Right lobe of liver (tissue), 4 donors: Measurements from ENCODE around the gene LYPD6.

ENCODE experiments used
- CTCF ChIP-seq, 4 donors: fragments of 200-600 bp in 3 of 4; fragments of 450-650 bp in 1 of 4; IDR thresholded peaks; one replicate each; pipeline versions ENCODE4 v1.5.1 to v1.8.0; 2016 to 2022; ENCODE audit warnings: antibody characterized with exemption in 4 of 4, mild to moderate bottlenecking in 2 of 4
- POLR2A ChIP-seq: fragments of 450-650 bp; IDR thresholded peaks from one replicate; pipeline ENCODE4 v1.6.1; 2017; ENCODE audit warnings: antibody characterized with exemption, mild to moderate bottlenecking
- donor health status: DM: no; HTN: no; CAD: no.
- donor health status: DM: no; HTN: no; CAD: no.
- donor health status: DM: no; HTN: yes; CAD: no.

GRCh38 chr2:149488706-149489440 is 158.5 kb downstream of the LYPD6 start:
- no peak for TF ChIP-seq CTCF (IDR thresholded peaks at IDR 0.05)
- no peak for TF ChIP-seq POLR2A
